ENCODE results near the gene TPBG. TPM values are rescaled to one million over a fixed set of nuclear protein-coding genes. Genes with fewer than 3 reads are reported as not detected.

The TPBG gene, protein sequence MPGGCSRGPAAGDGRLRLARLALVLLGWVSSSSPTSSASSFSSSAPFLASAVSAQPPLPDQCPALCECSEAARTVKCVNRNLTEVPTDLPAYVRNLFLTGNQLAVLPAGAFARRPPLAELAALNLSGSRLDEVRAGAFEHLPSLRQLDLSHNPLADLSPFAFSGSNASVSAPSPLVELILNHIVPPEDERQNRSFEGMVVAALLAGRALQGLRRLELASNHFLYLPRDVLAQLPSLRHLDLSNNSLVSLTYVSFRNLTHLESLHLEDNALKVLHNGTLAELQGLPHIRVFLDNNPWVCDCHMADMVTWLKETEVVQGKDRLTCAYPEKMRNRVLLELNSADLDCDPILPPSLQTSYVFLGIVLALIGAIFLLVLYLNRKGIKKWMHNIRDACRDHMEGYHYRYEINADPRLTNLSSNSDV
- 46.1 and 54.1 TPM in 2 replicates for total RNA-seq

DNA sequence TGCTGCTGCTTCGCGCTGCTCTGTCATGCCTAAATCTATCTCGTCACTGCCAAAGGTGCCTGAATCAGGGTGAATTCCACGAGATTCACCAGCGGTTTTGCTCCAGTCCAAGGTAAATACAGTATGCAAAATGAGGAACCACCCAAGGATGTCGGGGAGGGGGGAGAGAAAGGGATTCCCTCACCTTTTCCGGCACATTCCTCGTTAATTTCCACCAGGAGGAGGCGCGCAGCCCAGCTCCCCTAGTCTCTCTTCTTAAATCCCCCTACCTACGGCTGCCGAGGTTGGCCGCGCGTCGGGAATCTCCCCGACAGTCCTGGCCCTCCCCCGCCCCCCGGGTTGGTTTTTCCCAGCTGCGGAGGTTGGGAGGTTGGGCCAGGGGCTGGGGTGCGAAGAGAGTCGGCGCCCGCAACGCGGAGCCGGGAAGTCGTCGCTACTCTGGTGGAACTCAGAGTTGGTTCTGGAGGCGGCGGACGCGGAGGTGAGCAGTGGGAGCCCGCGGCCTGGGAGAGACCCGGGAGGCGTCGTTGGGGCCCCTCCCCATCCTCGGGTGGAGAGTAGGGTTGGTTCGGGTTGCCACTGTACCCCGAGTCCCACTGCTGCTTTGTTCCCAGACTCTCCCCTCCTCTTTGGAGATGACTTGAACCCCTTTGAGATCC, at the start of gene TPBG:
Gene TPBG, plus strand, starts transcription at position 390 of the 659 bp plus-strand sequence. CDS start 1,145 bp downstream, outside the sequence.
- Histone ChIP-seq H3K27me3 (ENCODE audit: control insufficient read depth, insufficient read depth, low read length) (peaks cover 2% of the 10 kb centered on the region), H3K36me3 (ENCODE audit: control insufficient read depth, insufficient read depth, low read length) (no peaks in the 10 kb centered on the region), H3K4me3 (ENCODE audit: low read depth, low read length) (peak within 1 kb of the TSS; percentile 63)
- TF ChIP-seq, protein P1, sequence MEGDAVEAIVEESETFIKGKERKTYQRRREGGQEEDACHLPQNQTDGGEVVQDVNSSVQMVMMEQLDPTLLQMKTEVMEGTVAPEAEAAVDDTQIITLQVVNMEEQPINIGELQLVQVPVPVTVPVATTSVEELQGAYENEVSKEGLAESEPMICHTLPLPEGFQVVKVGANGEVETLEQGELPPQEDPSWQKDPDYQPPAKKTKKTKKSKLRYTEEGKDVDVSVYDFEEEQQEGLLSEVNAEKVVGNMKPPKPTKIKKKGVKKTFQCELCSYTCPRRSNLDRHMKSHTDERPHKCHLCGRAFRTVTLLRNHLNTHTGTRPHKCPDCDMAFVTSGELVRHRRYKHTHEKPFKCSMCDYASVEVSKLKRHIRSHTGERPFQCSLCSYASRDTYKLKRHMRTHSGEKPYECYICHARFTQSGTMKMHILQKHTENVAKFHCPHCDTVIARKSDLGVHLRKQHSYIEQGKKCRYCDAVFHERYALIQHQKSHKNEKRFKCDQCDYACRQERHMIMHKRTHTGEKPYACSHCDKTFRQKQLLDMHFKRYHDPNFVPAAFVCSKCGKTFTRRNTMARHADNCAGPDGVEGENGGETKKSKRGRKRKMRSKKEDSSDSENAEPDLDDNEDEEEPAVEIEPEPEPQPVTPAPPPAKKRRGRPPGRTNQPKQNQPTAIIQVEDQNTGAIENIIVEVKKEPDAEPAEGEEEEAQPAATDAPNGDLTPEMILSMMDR (IDR thresholded peaks at IDR 0.05; ENCODE audit: insufficient read depth, low read length, poor library complexity, severe bottlenecking) = peak; percentile 52
- DNase-seq (ENCODE audit: low read depth) = no peak

DNA sequence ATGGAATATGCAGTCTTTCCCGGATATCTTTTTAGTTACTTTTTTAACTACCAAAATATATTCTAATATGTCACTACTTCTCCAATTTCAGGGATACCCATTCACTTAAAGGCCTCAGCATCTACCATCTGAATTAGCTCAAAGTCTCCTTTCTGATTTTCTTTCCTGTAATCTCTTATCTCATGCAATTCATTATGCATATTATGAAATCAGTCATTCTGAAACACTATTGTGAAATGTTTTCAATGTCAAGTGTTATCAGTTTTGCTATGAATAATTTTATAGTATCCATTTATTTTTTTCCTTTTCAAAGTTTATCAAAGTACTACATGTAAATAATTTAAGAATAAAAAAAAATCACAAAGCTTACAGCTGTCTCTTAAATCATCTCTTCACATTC, 41.2 kb upstream of the TPBG start:
- DNase-seq (ENCODE audit: low read depth) = no peak
- TF ChIP-seq, protein P1 (IDR thresholded peaks at IDR 0.05; ENCODE audit: insufficient read depth, low read length, poor library complexity, severe bottlenecking) = no peak
- no peak overlapping the region for H3K4me3 ChIP-seq (ENCODE audit: low read depth, low read length)
- H3K27me3 ChIP-seq (ENCODE audit: control insufficient read depth, insufficient read depth, low read length) = no peaks in the 10 kb centered on the region
- no peaks in the 10 kb centered on the region for H3K36me3 ChIP-seq (ENCODE audit: control insufficient read depth, insufficient read depth, low read length)

DNA sequence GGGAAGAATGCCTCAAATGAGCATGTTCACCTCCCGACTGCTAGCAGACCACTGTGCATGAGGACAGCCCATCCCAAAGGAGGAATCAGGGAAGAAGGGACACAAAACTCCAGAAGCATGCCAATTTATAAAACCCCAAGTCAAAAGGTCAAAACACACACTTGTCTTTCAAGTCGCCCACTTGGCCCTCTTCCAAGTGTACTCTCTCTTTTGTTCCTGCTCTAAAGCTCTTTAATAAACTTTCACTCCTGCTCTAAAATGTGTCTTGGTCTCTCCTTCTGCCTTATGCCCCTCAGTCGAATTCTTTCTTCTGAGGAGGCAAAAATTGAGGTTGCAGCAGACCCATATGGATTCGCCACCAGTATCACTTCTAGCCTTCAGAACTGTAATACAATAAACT, 33.9 kb upstream of the TPBG start:
- Histone ChIP-seq H3K36me3 (ENCODE audit: control insufficient read depth, insufficient read depth, low read length) (no peaks in the 10 kb centered on the region), H3K27me3 (ENCODE audit: control insufficient read depth, insufficient read depth, low read length) (no peaks in the 10 kb centered on the region), H3K4me3 (ENCODE audit: low read depth, low read length) (no peak overlapping the region)
- TF ChIP-seq, protein P1 (IDR thresholded peaks at IDR 0.05; ENCODE audit: insufficient read depth, low read length, poor library complexity, severe bottlenecking) = no peak
- DNase-seq (ENCODE audit: low read depth) = no peak

DNA sequence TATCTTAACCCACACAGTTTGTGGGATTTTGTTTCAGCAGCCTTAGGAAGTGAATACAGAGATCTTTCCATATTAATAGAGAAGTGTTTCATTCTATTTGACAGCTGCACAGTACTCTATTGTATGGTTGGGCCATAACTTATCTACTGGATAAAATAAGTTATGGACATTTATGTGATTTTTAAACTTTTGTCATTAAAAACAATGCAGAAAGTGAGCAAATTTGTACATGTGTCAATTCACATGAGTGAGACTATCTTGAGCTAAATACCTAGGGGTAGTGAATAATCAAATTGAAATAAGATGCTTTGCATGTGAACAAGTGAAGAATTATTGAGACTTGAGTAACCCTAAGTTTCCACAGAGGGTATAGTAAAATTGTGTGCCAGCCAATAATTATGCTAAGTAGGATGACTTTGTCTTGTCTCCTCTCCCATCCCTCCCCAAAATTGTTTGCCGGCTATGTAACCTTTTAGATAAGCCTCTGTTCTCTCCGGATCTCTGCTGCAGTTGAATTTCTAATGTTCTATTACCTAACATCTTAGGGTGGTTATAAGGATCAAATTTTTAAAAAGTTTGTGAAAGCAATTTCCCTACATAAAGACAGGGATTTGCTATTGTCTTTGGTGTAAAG, 33.3 kb upstream of the TPBG start:
- Histone ChIP-seq H3K27me3 (ENCODE audit: control insufficient read depth, insufficient read depth, low read length) (no peaks in the 10 kb centered on the region), H3K4me3 (ENCODE audit: low read depth, low read length) (no peak overlapping the region), H3K36me3 (ENCODE audit: control insufficient read depth, insufficient read depth, low read length) (no peaks in the 10 kb centered on the region)
- DNase-seq (ENCODE audit: low read depth) = no peak
- TF ChIP-seq, protein P1 (IDR thresholded peaks at IDR 0.05; ENCODE audit: insufficient read depth, low read length, poor library complexity, severe bottlenecking) = no peak

DNA sequence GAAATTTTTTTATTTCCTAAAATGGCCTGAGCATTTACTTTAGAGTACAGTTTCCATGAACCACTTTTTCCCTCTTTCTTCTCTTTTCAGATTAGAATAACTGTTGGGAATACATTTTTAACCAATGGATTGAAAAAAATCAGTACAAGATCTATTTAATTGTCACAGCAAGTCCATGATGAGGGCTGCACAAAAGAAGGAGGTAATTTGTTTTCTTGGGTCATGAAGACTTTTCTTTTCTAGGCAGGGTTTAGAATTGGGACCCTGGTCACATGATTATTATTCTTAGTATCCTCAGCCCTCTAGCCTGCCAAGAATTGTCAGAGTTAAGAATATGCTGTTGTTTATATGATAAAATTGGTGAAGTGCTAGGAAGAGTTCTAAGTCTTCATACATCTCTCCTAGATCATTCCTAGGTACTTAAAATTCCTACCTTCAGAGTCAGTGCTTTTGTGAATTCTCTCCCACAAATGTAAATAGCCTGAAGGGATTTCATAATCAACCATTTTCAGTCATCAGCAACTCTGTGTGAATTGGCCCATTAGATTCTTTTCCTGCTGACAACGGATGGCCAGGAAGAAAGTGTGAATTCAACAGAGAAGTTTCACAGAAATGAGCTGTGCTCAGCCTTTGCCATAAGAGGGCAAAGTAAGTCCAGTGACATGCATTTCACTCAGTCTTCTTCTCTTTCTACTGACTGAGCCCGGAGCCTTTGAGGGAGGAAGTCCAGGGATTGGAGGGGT, 32.4 kb upstream of the TPBG start:
- peak; percentile 14 for DNase-seq (ENCODE audit: low read depth)
- H3K36me3 ChIP-seq (ENCODE audit: control insufficient read depth, insufficient read depth, low read length) = no peaks in the 10 kb centered on the region

More for the DNA sequence above, 32.4 kb upstream of the TPBG start:
- Histone ChIP-seq H3K27me3 (ENCODE audit: control insufficient read depth, insufficient read depth, low read length) (no peaks in the 10 kb centered on the region), H3K4me3 (ENCODE audit: low read depth, low read length) (no peak overlapping the region)
- TF ChIP-seq, protein P1 (IDR thresholded peaks at IDR 0.05; ENCODE audit: insufficient read depth, low read length, poor library complexity, severe bottlenecking) = peak; percentile 1
